Karpas-422 (cell line): ENCODE measurements around the gene IL9R. TPM values are rescaled to one million over a fixed set of nuclear protein-coding genes. Genes with fewer than 3 reads are reported as not detected.
"Not testable (repeated sequence)": the region's sequence is repeated elsewhere in the genome, so short reads cannot be mapped to it uniquely, and the experiment has no call there.

Experiments used
- DNase-seq: peaks from one replicate; pipeline ENCODE4 v3.0.0-alpha.2; 2015
- H2AFZ ChIP-seq: fragments of 200-600 bp; sonication (generic); 2 replicates; pipeline ENCODE4 v1.6.1; 2014; ENCODE audit warnings: antibody characterized with exemption, low read length, mixed read lengths
- H3K27ac ChIP-seq: fragments of 200-600 bp; sonication (generic); 2 replicates; pipeline ENCODE4 v1.5.1; 2014; ENCODE audit warnings: mild to moderate bottlenecking, low read length, moderate library complexity
- H3K27me3 ChIP-seq: fragments of 200-600 bp; sonication (generic); 2 replicates; pipeline ENCODE4 v1.6.1; 2014; ENCODE audit warnings: low read length, mixed read lengths
- H3K36me3 ChIP-seq: fragments of 200-600 bp; sonication (generic); 2 replicates; pipeline ENCODE4 v1.6.1; 2014; ENCODE audit warnings: low read length, mixed read lengths; ENCODE audit not compliant: insufficient read depth
- H3K4me1 ChIP-seq: fragments of 200-600 bp; sonication (generic); 2 replicates; pipeline ENCODE4 v1.6.1; 2014; ENCODE audit warnings: mild to moderate bottlenecking, low read length, mixed read lengths
- H3K4me2 ChIP-seq: fragments of 200-600 bp; sonication (generic); 2 replicates; pipeline ENCODE4 v1.6.1; 2014; ENCODE audit warnings: low read length, low read depth, mild to moderate bottlenecking; ENCODE audit not compliant: poor library complexity, severe bottlenecking
- H3K4me3 ChIP-seq: fragments of 200-600 bp; sonication (generic); 2 replicates; pipeline ENCODE4 v1.5.1; 2014; ENCODE audit warnings: mild to moderate bottlenecking, antibody characterized with exemption, low read length, mixed read lengths
- H3K79me2 ChIP-seq: fragments of 200-600 bp; sonication (generic); 2 replicates; pipeline ENCODE4 v1.6.1; 2014; ENCODE audit warnings: mild to moderate bottlenecking, low read length, mixed read lengths
- H3K9ac ChIP-seq: fragments of 200-600 bp; sonication (generic); 2 replicates; pipeline ENCODE4 v1.6.0; 2014; ENCODE audit warnings: low read length
- H3K9me2 ChIP-seq: fragments of 200-600 bp; sonication (generic), shearing (Covaris generic); replicated peaks from 2 replicates; pipeline ENCODE4 v1.6.0; 2014; ENCODE audit warnings: mild to moderate bottlenecking, low read length, moderate library complexity; ENCODE audit not compliant: insufficient read depth
- H3K9me3 ChIP-seq: fragments of 300-700, 200-600 bp; sonication (generic); 2 replicates; pipeline ENCODE4 v1.6.1; 2014; ENCODE audit warnings: low read length, mixed read lengths
- H4K20me1 ChIP-seq: fragments of 200-600 bp; sonication (generic); 2 replicates; pipeline ENCODE4 v1.6.1; 2014; ENCODE audit warnings: mild to moderate bottlenecking, antibody characterized with exemption, low read length, low read depth; ENCODE audit not compliant: insufficient read depth
- total RNA-seq: library from RNA; depleted of rRNA; stranded (reverse); fragments of >200 nt; shearing (Covaris generic); gene quantifications from 2 replicates; pipeline ENCODE4 v1.2.3, GENCODE V29; 2014; ENCODE audit warnings: low replicate concordance

Gene IL9R
- total RNA-seq, 1 experiment from 2014 or later = 0.56 TPM

GRCh38 chrX:155999751-156000150 lies 2.3 kb downstream of the IL9R start:
- H4K20me1 ChIP-seq, H3K36me3 ChIP-seq, H3K27me3 ChIP-seq, H2AFZ ChIP-seq, H3K27ac ChIP-seq, H3K9ac ChIP-seq, H3K9me2 ChIP-seq, H3K9me3 ChIP-seq, H3K4me2 ChIP-seq, DNase-seq, H3K79me2 ChIP-seq, H3K4me3 ChIP-seq, H3K4me1 ChIP-seq: not testable (repeated sequence)

- no peaks in the 10 kb centered on the region for H4K20me1 ChIP-seq
- H3K9me2 ChIP-seq = no peaks in the 10 kb centered on the region
- no peak overlapping the region for H2AFZ ChIP-seq
- DNase-seq = no peak
- no peaks in the 10 kb centered on the region for H3K4me1 ChIP-seq
- no peak overlapping the region for H3K4me2 ChIP-seq
- no peak overlapping the region for H3K9ac ChIP-seq
- H3K79me2 ChIP-seq = no peaks in the 10 kb centered on the region
- no peaks in the 10 kb centered on the region for H3K36me3 ChIP-seq
- no peaks in the 10 kb centered on the region for H3K9me3 ChIP-seq
- H3K4me3 ChIP-seq = no peak overlapping the region
- no peak overlapping the region for H3K27ac ChIP-seq
- H3K27me3 ChIP-seq = no peaks in the 10 kb centered on the region
Observed at GRCh38 chrX:156000361-156000926, 2.9 kb downstream of the IL9R start.

GRCh38 chrX:156001001-156001666 lies 3.6 kb downstream of the IL9R start:
- Histone ChIP-seq H3K9me3 (no peaks in the 10 kb centered on the region), H3K9me2 (no peaks in the 10 kb centered on the region), H4K20me1 (no peaks in the 10 kb centered on the region), H3K4me2 (no peak overlapping the region), H3K36me3 (no peaks in the 10 kb centered on the region), H3K79me2 (no peaks in the 10 kb centered on the region), H3K9ac (no peak overlapping the region), H3K27me3 (no peaks in the 10 kb centered on the region), H3K4me1 (no peaks in the 10 kb centered on the region), H3K27ac (no peak overlapping the region), H2AFZ (no peak overlapping the region), H3K4me3 (no peak overlapping the region)
- no peak for DNase-seq

GRCh38 chrX:156001667-156002021 lies 4.1 kb downstream of the IL9R start:
- Histone ChIP-seq H3K27ac (no peak overlapping the region), H3K4me2 (no peak overlapping the region), H3K9ac (no peak overlapping the region), H3K4me3 (no peak overlapping the region), H3K79me2 (no peaks in the 10 kb centered on the region), H3K4me1 (no peaks in the 10 kb centered on the region), H3K9me3 (no peaks in the 10 kb centered on the region), H2AFZ (no peak overlapping the region), H4K20me1 (no peaks in the 10 kb centered on the region), H3K36me3 (no peaks in the 10 kb centered on the region), H3K9me2 (no peaks in the 10 kb centered on the region), H3K27me3 (no peaks in the 10 kb centered on the region)
- no peak for DNase-seq

GRCh38 chrX:156002507-156002906 lies 5.0 kb downstream of the IL9R start:
- H4K20me1 ChIP-seq = no peaks in the 10 kb centered on the region
- no peaks in the 10 kb centered on the region for H3K36me3 ChIP-seq
- no peak for DNase-seq
- H3K9ac ChIP-seq = no peak overlapping the region
- H3K27ac ChIP-seq = no peak overlapping the region
- no peaks in the 10 kb centered on the region for H3K79me2 ChIP-seq
- H3K27me3 ChIP-seq = no peaks in the 10 kb centered on the region
- no peaks in the 10 kb centered on the region for H3K9me2 ChIP-seq
- H3K4me2 ChIP-seq = no peak overlapping the region
- no peak overlapping the region for H3K4me3 ChIP-seq
- no peaks in the 10 kb centered on the region for H3K4me1 ChIP-seq
- no peak overlapping the region for H2AFZ ChIP-seq
- H3K9me3 ChIP-seq = no peaks in the 10 kb centered on the region

GRCh38 chrX:156003486-156004185 lies 6.1 kb downstream of the IL9R start:
- Histone ChIP-seq H3K4me1 (no peaks in the 10 kb centered on the region), H3K9ac (no peak overlapping the region), H3K9me2 (no peaks in the 10 kb centered on the region), H3K4me3 (no peak overlapping the region), H4K20me1 (no peaks in the 10 kb centered on the region), H3K4me2 (no peak overlapping the region), H3K36me3 (no peaks in the 10 kb centered on the region), H3K9me3 (no peaks in the 10 kb centered on the region), H3K79me2 (no peaks in the 10 kb centered on the region), H2AFZ (no peak overlapping the region), H3K27ac (no peak overlapping the region), H3K27me3 (no peaks in the 10 kb centered on the region)
- DNase-seq = no peak

GRCh38 chrX:156004256-156004655 lies 6.8 kb downstream of the IL9R start:
- no peak overlapping the region for H3K4me3 ChIP-seq
- H3K27me3 ChIP-seq = no peaks in the 10 kb centered on the region
- H3K9ac ChIP-seq = no peak overlapping the region
- no peaks in the 10 kb centered on the region for H3K4me1 ChIP-seq
- H3K9me3 ChIP-seq = no peaks in the 10 kb centered on the region
- no peaks in the 10 kb centered on the region for H3K79me2 ChIP-seq
- H4K20me1 ChIP-seq = no peaks in the 10 kb centered on the region
- H3K36me3 ChIP-seq = no peaks in the 10 kb centered on the region
- H3K4me2 ChIP-seq = no peak overlapping the region
- no peaks in the 10 kb centered on the region for H3K9me2 ChIP-seq
- no peak overlapping the region for H2AFZ ChIP-seq
- H3K27ac ChIP-seq = no peak overlapping the region
- no peak for DNase-seq

GRCh38 chrX:156004740-156005139 lies 7.2 kb downstream of the IL9R start:
- Histone ChIP-seq H2AFZ (no peak overlapping the region), H3K4me3 (no peak overlapping the region), H3K4me1 (no peaks in the 10 kb centered on the region), H3K9me3 (no peaks in the 10 kb centered on the region), H3K9ac (no peak overlapping the region), H3K27ac (no peak overlapping the region), H3K27me3 (no peaks in the 10 kb centered on the region), H3K9me2 (no peaks in the 10 kb centered on the region), H3K4me2 (no peak overlapping the region), H3K79me2 (no peaks in the 10 kb centered on the region), H4K20me1 (no peaks in the 10 kb centered on the region), H3K36me3 (no peaks in the 10 kb centered on the region)
- DNase-seq = no peak
